ENCODE data around the gene CGB3. TPM values are rescaled to one million over a fixed set of nuclear protein-coding genes. Genes with fewer than 3 reads are reported as not detected.

CGB3 gene
- total and polyA plus RNA-seq, 2 donors (not counting 1 experiment from before 2014, with no cell fraction given), result not detected

- Histone ChIP-seq H3K9ac (ENCODE audit: insufficient read depth, low read length) (no peak overlapping the region), H3K4me2 (ENCODE audit: extremely low read depth, insufficient read depth, low read length) (no peak overlapping the region), H2AFZ (ENCODE audit: low read length) (no peak overlapping the region), H4K20me1 (ENCODE audit: control insufficient read depth, extremely low read depth, insufficient read depth, low read length) (no peaks in the 10 kb centered on the region), H3K36me3 (ENCODE audit: control insufficient read depth, insufficient read depth, low read length) (peaks cover 24% of the 10 kb centered on the region), H3K9me3 (ENCODE audit: control insufficient read depth, insufficient read depth, low read depth, low read length) (no peaks in the 10 kb centered on the region), H3K4me1 (ENCODE audit: control insufficient read depth, extremely low read depth, insufficient read depth, low read length) (peaks cover 6% of the 10 kb centered on the region), H3K4me3 (replicated peaks in 1 of 4; ENCODE audit: control extremely low read depth in 1 of 4, insufficient read depth in 1 of 4, low read depth in 3 of 4, low read length in 4 of 4) (no peak overlapping the region), H3K27ac (ENCODE audit: insufficient read depth, low read length) (no peak overlapping the region), H3K79me2 (ENCODE audit: control insufficient read depth, insufficient read depth, low read length) (peaks cover 7% of the 10 kb centered on the region), H3K27me3 (ENCODE audit: control insufficient read depth, insufficient read depth, low read length) (no peaks in the 10 kb centered on the region)
- no peak for TF ChIP-seq CTCF (conservative IDR thresholded peaks at IDR 0.05 in 1 of 2, IDR thresholded peaks at IDR 0.05 in 1 of 2; ENCODE audit: low read depth in 1 of 2, low read length in 2 of 2)
- DNase-seq (ENCODE audit: low read depth in 2 of 2), result no peak
Measured at GRCh38 chr19:48985711-48986110, 38.4 kb downstream of the CGB3 start.

GRCh38 chr19:48982280-48982679 lies 41.9 kb downstream of the CGB3 start:
- Histone ChIP-seq H3K4me3 (replicated peaks in 1 of 4; ENCODE audit: control extremely low read depth in 1 of 4, insufficient read depth in 1 of 4, low read depth in 3 of 4, low read length in 4 of 4) (no peak overlapping the region), H3K36me3 (ENCODE audit: control insufficient read depth, insufficient read depth, low read length) (peaks cover 21% of the 10 kb centered on the region), H3K9ac (ENCODE audit: insufficient read depth, low read length) (no peak overlapping the region), H3K9me3 (ENCODE audit: control insufficient read depth, insufficient read depth, low read depth, low read length) (no peaks in the 10 kb centered on the region), H3K27ac (ENCODE audit: insufficient read depth, low read length) (no peak overlapping the region), H3K4me1 (ENCODE audit: control insufficient read depth, extremely low read depth, insufficient read depth, low read length) (peaks cover 13% of the 10 kb centered on the region), H4K20me1 (ENCODE audit: control insufficient read depth, extremely low read depth, insufficient read depth, low read length) (no peaks in the 10 kb centered on the region), H3K4me2 (ENCODE audit: extremely low read depth, insufficient read depth, low read length) (no peak overlapping the region), H2AFZ (ENCODE audit: low read length) (no peak overlapping the region), H3K79me2 (ENCODE audit: control insufficient read depth, insufficient read depth, low read length) (no peaks in the 10 kb centered on the region), H3K27me3 (ENCODE audit: control insufficient read depth, insufficient read depth, low read length) (no peaks in the 10 kb centered on the region)
- no peak for TF ChIP-seq EZH2 (IDR thresholded peaks at IDR 0.05; ENCODE audit: low read length, missing control alignments)
- no peak for TF ChIP-seq CTCF (conservative IDR thresholded peaks at IDR 0.05 in 1 of 2, IDR thresholded peaks at IDR 0.05 in 1 of 2; ENCODE audit: low read depth in 1 of 2, low read length in 2 of 2)
- no peak for DNase-seq (ENCODE audit: low read depth in 2 of 2)

- no peak overlapping the region for H3K4me3 ChIP-seq (replicated peaks in 1 of 4; ENCODE audit: control extremely low read depth in 1 of 4, insufficient read depth in 1 of 4, low read depth in 3 of 4, low read length in 4 of 4)
- no peaks in the 10 kb centered on the region for H3K9me3 ChIP-seq (ENCODE audit: control insufficient read depth, insufficient read depth, low read depth, low read length)
- no peak overlapping the region for H2AFZ ChIP-seq (ENCODE audit: low read length)
- H3K79me2 ChIP-seq (ENCODE audit: control insufficient read depth, insufficient read depth, low read length), result no peaks in the 10 kb centered on the region
- peaks cover 21% of the 10 kb centered on the region for H3K36me3 ChIP-seq (ENCODE audit: control insufficient read depth, insufficient read depth, low read length)
- H3K9ac ChIP-seq (ENCODE audit: insufficient read depth, low read length), result no peak overlapping the region
- DNase-seq (ENCODE audit: low read depth in 2 of 2), result no peak
- no peak for TF ChIP-seq EZH2 (IDR thresholded peaks at IDR 0.05; ENCODE audit: low read length, missing control alignments)
- TF ChIP-seq CTCF (conservative IDR thresholded peaks at IDR 0.05 in 1 of 2, IDR thresholded peaks at IDR 0.05 in 1 of 2; ENCODE audit: low read depth in 1 of 2, low read length in 2 of 2), result no peak
- no peaks in the 10 kb centered on the region for H4K20me1 ChIP-seq (ENCODE audit: control insufficient read depth, extremely low read depth, insufficient read depth, low read length)
- H3K4me1 ChIP-seq (ENCODE audit: control insufficient read depth, extremely low read depth, insufficient read depth, low read length), result peaks cover 13% of the 10 kb centered on the region
- no peak overlapping the region for H3K4me2 ChIP-seq (ENCODE audit: extremely low read depth, insufficient read depth, low read length)
- H3K27ac ChIP-seq (ENCODE audit: insufficient read depth, low read length), result no peak overlapping the region
- no peaks in the 10 kb centered on the region for H3K27me3 ChIP-seq (ENCODE audit: control insufficient read depth, insufficient read depth, low read length)
Measured at GRCh38 chr19:48977061-48977460, 47.1 kb downstream of the CGB3 start.
